Breast epithelium (tissue), 4 donors: ENCODE results near the gene AFAP1. TPM values are rescaled to one million over a fixed set of nuclear protein-coding genes. Genes with fewer than 3 reads are reported as not detected.
"Not testable (repeated sequence)": the region's sequence is repeated elsewhere in the genome, so short reads cannot be mapped to it uniquely, and the experiment has no call there.

Source experiments
- DNase-seq, 2 donors: peaks; one replicate each; pipeline ENCODE4 v3.0.0-alpha.2; 2019; ENCODE audit warnings: low spot score in 2 of 2
- H3K27ac ChIP-seq, 2 donors: fragments of 200-600 bp; sonication (generic) in 1 of 2; one replicate each; pipeline ENCODE4 v1.5.1; 2016 to 2019; ENCODE audit warnings: mild to moderate bottlenecking in 1 of 2
- H3K27me3 ChIP-seq, 2 donors: fragments of 200-600 bp; sonication (generic) in 1 of 2; one replicate each; pipeline versions ENCODE4 v1.5.1 to v1.6.0; 2017 to 2019; ENCODE audit warnings: control low read depth in 1 of 2, mild to moderate bottlenecking in 1 of 2
- H3K36me3 ChIP-seq: fragments of 200-600 bp; one replicate; pipeline ENCODE4 v1.5.1; 2019
- H3K4me1 ChIP-seq, 2 donors: fragments of 200-600 bp; sonication (generic); one replicate each; pipeline ENCODE4 v1.5.1; 2016 to 2019; ENCODE audit warnings: control low read depth in 1 of 2
- H3K4me3 ChIP-seq, 3 donors: fragments of 200-600 bp; sonication (generic); 1 replicate in 2 of 3; 2 replicates in 1 of 3; pipeline ENCODE4 v1.5.1; 2016 to 2019; ENCODE audit warnings: mild to moderate bottlenecking in 3 of 3, moderate library complexity in 2 of 3
- H3K9me3 ChIP-seq, 2 donors: fragments of 200-600 bp; sonication (generic) in 1 of 2; one replicate each; pipeline ENCODE4 v1.5.1; 2016 to 2019; ENCODE audit warnings: control low read depth in 1 of 2
- CTCF ChIP-seq, 3 donors: fragments of 450-650 bp; IDR thresholded peaks; one replicate each; pipeline ENCODE4 v1.5.1; 2016 to 2017; ENCODE audit warnings: antibody characterized with exemption in 3 of 3, mild to moderate bottlenecking in 3 of 3, moderate library complexity in 3 of 3
- POLR2A ChIP-seq: fragments of 450-650 bp; IDR thresholded peaks from one replicate; pipeline ENCODE4 v1.6.1; 2016; ENCODE audit warnings: antibody characterized with exemption, mild to moderate bottlenecking, moderate library complexity
- POLR2AphosphoS5 ChIP-seq, 3 donors: sonication (generic); formaldehyde crosslinking; IDR thresholded peaks; one replicate each; pipeline ENCODE4 v1.6.1; 2017; ENCODE audit warnings: antibody characterized with exemption in 3 of 3
- intact Hi-C: fragments of 100-400 bp; cut with DNase I; formaldehyde crosslinking; loops from one replicate; pipeline ENCODE4 v1.15.1; 2023; ENCODE audit warnings: low total_unique reads
- total RNA-seq, 3 donors: library from RNA; depleted of rRNA; stranded (reverse); fragments of >200 nt; gene quantifications; one replicate each; pipeline ENCODE4 v1.1.0, GENCODE V29; 2016

Gene AFAP1
- total RNA-seq, 3 donors from 2014 or later: 14.5 to 21.6 (median 16.6) TPM

- no peak for TF ChIP-seq CTCF (IDR thresholded peaks at IDR 0.05)
- no peak for TF ChIP-seq POLR2A
- no peak for TF ChIP-seq POLR2AphosphoS5 (IDR thresholded peaks at IDR 0.05)
- H3K36me3 ChIP-seq: no peaks in the 10 kb centered on the region
- no peaks in the 10 kb centered on the region for H3K9me3 ChIP-seq
- H3K27ac ChIP-seq: no peak overlapping the region
- no peak overlapping the region for H3K4me3 ChIP-seq
- no peaks in the 10 kb centered on the region for H3K4me1 ChIP-seq
- intact Hi-C loops: no loop called here
- no peaks in the 10 kb centered on the region for H3K27me3 ChIP-seq
- DNase-seq: no peak
These were observed 5.0 kb upstream of the AFAP1 start for GRCh38 chr4:7944599-7945220.

- peak in 1 of 2 donors; percentile 31 for DNase-seq
- intact Hi-C loops: not testable (repeated sequence)
These were observed 4.0 kb upstream of the AFAP1 start for GRCh38 chr4:7943688-7944087.

GRCh38 chr4:7943211-7943610 is 3.5 kb upstream of the AFAP1 start:
- H3K4me3 ChIP-seq: no peak overlapping the region
- H3K36me3 ChIP-seq: no peaks in the 10 kb centered on the region
- no peaks in the 10 kb centered on the region for H3K4me1 ChIP-seq
- no peaks in the 10 kb centered on the region for H3K27me3 ChIP-seq
- TF ChIP-seq POLR2AphosphoS5 (IDR thresholded peaks at IDR 0.05) (no peak), POLR2A (no peak), CTCF (IDR thresholded peaks at IDR 0.05) (no peak)
- H3K27ac ChIP-seq: no peak overlapping the region
- no peaks in the 10 kb centered on the region for H3K9me3 ChIP-seq
- peak in 1 of 2 donors; percentile 10 for DNase-seq
- intact Hi-C loops: no loop called here

More at GRCh38 chr4:7943688-7944087, 4.0 kb upstream of the AFAP1 start:
- not testable (repeated sequence) for H3K27ac ChIP-seq, H3K9me3 ChIP-seq, H3K4me3 ChIP-seq, H3K27me3 ChIP-seq, H3K36me3 ChIP-seq, H3K4me1 ChIP-seq

GRCh38 chr4:7941965-7942496 is 2.4 kb upstream of the AFAP1 start:
- Histone ChIP-seq H3K4me3 (no peak overlapping the region), H3K9me3 (no peaks in the 10 kb centered on the region), H3K36me3 (no peaks in the 10 kb centered on the region), H3K27ac (no peak overlapping the region), H3K27me3 (no peaks in the 10 kb centered on the region), H3K4me1 (no peaks in the 10 kb centered on the region)
- DNase-seq: peak in 1 of 2 donors; percentile 43
- TF ChIP-seq POLR2A: no peak
- intact Hi-C loops: no loop called here

GRCh38 chr4:7941111-7941964 is 1.7 kb upstream of the AFAP1 start:
- H3K4me3 ChIP-seq: no peak overlapping the region
- intact Hi-C loops: no loop called here
- H3K27ac ChIP-seq: no peak overlapping the region
- TF ChIP-seq POLR2A (no peak), POLR2AphosphoS5 (IDR thresholded peaks at IDR 0.05) (no peak), CTCF (IDR thresholded peaks at IDR 0.05) (no peak)
- no peaks in the 10 kb centered on the region for H3K27me3 ChIP-seq
- H3K9me3 ChIP-seq: no peaks in the 10 kb centered on the region
- H3K4me1 ChIP-seq: no peaks in the 10 kb centered on the region
- no peaks in the 10 kb centered on the region for H3K36me3 ChIP-seq
- DNase-seq: peak in 1 of 2 donors; percentile 45
